Measurements from ENCODE around the gene SETBP1.

Gene SETBP1

GRCh38 chr18:45102126-45102525 is 421.4 kb downstream of the SETBP1 start:
- no peak for DNase-seq

GRCh38 chr18:45102863-45103262 is 422.2 kb downstream of the SETBP1 start:
- no peak for DNase-seq

GRCh38 chr18:45103319-45104048 is 422.8 kb downstream of the SETBP1 start:
- DNase-seq, result peak in 1 of 2 donors; percentile 25

- no peak for DNase-seq
Observed at GRCh38 chr18:45104049-45104395, 423.3 kb downstream of the SETBP1 start.

- DNase-seq, result peak; percentile 45 to 67
Observed at GRCh38 chr18:45106331-45106774, 425.7 kb downstream of the SETBP1 start.

GRCh38 chr18:45107425-45107824 is 426.7 kb downstream of the SETBP1 start:
- DNase-seq, result no peak

- no peak for DNase-seq
Observed at GRCh38 chr18:45108754-45109153, 428.1 kb downstream of the SETBP1 start.

GRCh38 chr18:45109271-45109670 is 428.6 kb downstream of the SETBP1 start:
- DNase-seq, result no peak

GRCh38 chr18:45109706-45110105 is 429.0 kb downstream of the SETBP1 start:
- DNase-seq, result no peak

- no peak for DNase-seq
Observed at GRCh38 chr18:45110577-45111501, 430.2 kb downstream of the SETBP1 start.

- no peak for DNase-seq
Observed at GRCh38 chr18:45111502-45111848, 430.8 kb downstream of the SETBP1 start.

- DNase-seq, result no peak
Observed at GRCh38 chr18:45112682-45113081, 432.0 kb downstream of the SETBP1 start.

- DNase-seq, result no peak
Observed at GRCh38 chr18:45116116-45116515, 435.4 kb downstream of the SETBP1 start.
